GM23338 (cell line): ENCODE measurements around the gene RFNG.

Source experiments
- CREB1 ChIP-seq: fragments of 250-450 bp; sonication (Bioruptor Pico); IDR thresholded peaks from 2 replicates; pipeline ENCODE4 v1.5.0; 2020; ENCODE audit warnings: low read depth, mild to moderate bottlenecking, moderate library complexity
- EZH2 ChIP-seq: fragments of 200-600 bp; sonication (generic); IDR thresholded peaks from one replicate; pipeline ENCODE4 v1.8.0; 2017; ENCODE audit warnings: antibody characterized with exemption, mild to moderate bottlenecking, low read depth; ENCODE audit not compliant: unreplicated experiment
- EZH2phosphoT487 ChIP-seq: fragments of 200-600 bp; sonication (generic); IDR thresholded peaks from one replicate; pipeline ENCODE4 v1.8.1; 2018; ENCODE audit warnings: antibody characterized with exemption; ENCODE audit not compliant: unreplicated experiment
- JUNB ChIP-seq: IDR thresholded peaks from one replicate; pipeline ENCODE4 v1.6.1; 2016; ENCODE audit warnings: antibody characterized with exemption; ENCODE audit not compliant: unreplicated experiment
- NANOG ChIP-seq: IDR thresholded peaks from 2 replicates; pipeline ENCODE4 v1.6.1; 2016; ENCODE audit warnings: antibody characterized with exemption, borderline replicate concordance
- POLR2AphosphoS5 ChIP-seq: IDR thresholded peaks from 2 replicates; pipeline ENCODE4 v1.6.1; 2016; ENCODE audit warnings: antibody characterized with exemption, low read depth
- ZNF114 ChIP-seq: fragments of 250-450 bp; sonication (Bioruptor Pico); IDR thresholded peaks from 2 replicates; pipeline ENCODE4 v1.5.0; 2020; ENCODE audit warnings: mild to moderate bottlenecking, moderate library complexity
- ZNF331 ChIP-seq: fragments of 250-450 bp; sonication (Bioruptor Pico); IDR thresholded peaks from 2 replicates; pipeline ENCODE4 v1.5.0; 2020; ENCODE audit warnings: low read depth, mild to moderate bottlenecking, moderate library complexity
- TF ChIP-seq, protein P1 (sequence below): IDR thresholded peaks from one replicate; pipeline ENCODE4 v1.6.1; 2018; ENCODE audit warnings: antibody characterized with exemption; ENCODE audit not compliant: unreplicated experiment
- TF ChIP-seq, protein P2 (sequence below), 2 experiments: fragments of 200-600 bp in 1 of 2; sonication (generic) in 1 of 2; conservative IDR thresholded peaks; 2 replicates each; pipeline versions ENCODE4 v1.5.1 to v1.6.1; 2016 to 2017; ENCODE audit warnings: antibody characterized with exemption in 2 of 2, low read depth in 2 of 2, mild to moderate bottlenecking in 2 of 2, moderate library complexity in 1 of 2

DNA sequence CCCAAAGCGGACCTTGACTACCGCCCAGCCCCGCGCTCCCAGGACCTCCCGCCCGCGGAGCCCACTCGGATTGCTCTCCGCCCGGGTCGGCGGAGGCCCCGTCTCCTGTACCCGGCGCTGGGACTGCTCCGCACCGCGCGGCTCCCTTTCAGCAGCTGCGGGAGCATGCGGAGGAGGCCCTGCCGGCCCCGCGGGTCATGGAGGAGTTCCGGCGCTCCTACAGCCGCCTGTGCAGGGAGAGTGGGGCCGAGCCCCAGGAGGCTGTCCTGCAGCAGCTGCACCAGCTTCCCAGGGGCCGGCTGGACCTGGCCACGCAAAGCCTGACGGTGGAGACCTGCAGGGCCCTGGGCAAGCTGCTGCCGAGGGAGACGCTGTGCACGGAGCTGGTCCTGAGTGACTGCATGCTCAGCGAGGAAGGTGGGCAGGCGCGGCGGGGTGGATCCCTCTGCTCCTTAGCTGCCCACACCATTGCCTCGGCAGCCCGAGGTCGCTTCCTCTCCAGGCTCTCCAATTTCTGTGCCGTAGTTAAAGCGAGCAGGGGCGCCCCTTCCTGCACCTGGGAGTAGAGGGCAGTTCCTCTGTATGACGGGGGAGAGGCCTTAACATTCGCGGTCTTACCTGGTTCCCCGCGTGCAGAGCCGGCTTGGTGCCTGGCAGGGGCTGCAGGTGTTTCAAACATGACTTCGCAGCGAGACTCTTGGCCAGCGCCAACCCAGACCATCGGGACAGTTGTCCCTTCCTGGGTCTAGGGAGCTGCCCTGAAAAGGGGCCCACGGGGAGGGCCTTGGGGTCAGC, 28.0 kb downstream of the RFNG start:
- TF ChIP-seq, protein P1, sequence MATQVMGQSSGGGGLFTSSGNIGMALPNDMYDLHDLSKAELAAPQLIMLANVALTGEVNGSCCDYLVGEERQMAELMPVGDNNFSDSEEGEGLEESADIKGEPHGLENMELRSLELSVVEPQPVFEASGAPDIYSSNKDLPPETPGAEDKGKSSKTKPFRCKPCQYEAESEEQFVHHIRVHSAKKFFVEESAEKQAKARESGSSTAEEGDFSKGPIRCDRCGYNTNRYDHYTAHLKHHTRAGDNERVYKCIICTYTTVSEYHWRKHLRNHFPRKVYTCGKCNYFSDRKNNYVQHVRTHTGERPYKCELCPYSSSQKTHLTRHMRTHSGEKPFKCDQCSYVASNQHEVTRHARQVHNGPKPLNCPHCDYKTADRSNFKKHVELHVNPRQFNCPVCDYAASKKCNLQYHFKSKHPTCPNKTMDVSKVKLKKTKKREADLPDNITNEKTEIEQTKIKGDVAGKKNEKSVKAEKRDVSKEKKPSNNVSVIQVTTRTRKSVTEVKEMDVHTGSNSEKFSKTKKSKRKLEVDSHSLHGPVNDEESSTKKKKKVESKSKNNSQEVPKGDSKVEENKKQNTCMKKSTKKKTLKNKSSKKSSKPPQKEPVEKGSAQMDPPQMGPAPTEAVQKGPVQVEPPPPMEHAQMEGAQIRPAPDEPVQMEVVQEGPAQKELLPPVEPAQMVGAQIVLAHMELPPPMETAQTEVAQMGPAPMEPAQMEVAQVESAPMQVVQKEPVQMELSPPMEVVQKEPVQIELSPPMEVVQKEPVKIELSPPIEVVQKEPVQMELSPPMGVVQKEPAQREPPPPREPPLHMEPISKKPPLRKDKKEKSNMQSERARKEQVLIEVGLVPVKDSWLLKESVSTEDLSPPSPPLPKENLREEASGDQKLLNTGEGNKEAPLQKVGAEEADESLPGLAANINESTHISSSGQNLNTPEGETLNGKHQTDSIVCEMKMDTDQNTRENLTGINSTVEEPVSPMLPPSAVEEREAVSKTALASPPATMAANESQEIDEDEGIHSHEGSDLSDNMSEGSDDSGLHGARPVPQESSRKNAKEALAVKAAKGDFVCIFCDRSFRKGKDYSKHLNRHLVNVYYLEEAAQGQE = no peak
- TF ChIP-seq EZH2phosphoT487 (no peak), POLR2AphosphoS5 (0 out of 2 replicates have a peak, but pooled peaks have one; percentile 24), EZH2 (no peak), NANOG (no peak), CREB1 (CRISPR knock-in tag) (no peak), JUNB (no peak), ZNF114 (CRISPR knock-in tag) (no peak), ZNF331 (CRISPR knock-in tag) (no peak)
- TF ChIP-seq, protein P2, sequence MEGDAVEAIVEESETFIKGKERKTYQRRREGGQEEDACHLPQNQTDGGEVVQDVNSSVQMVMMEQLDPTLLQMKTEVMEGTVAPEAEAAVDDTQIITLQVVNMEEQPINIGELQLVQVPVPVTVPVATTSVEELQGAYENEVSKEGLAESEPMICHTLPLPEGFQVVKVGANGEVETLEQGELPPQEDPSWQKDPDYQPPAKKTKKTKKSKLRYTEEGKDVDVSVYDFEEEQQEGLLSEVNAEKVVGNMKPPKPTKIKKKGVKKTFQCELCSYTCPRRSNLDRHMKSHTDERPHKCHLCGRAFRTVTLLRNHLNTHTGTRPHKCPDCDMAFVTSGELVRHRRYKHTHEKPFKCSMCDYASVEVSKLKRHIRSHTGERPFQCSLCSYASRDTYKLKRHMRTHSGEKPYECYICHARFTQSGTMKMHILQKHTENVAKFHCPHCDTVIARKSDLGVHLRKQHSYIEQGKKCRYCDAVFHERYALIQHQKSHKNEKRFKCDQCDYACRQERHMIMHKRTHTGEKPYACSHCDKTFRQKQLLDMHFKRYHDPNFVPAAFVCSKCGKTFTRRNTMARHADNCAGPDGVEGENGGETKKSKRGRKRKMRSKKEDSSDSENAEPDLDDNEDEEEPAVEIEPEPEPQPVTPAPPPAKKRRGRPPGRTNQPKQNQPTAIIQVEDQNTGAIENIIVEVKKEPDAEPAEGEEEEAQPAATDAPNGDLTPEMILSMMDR (conservative IDR thresholded peaks at IDR 0.05; ENCODE audit: low read depth in 2 of 2) = no peak
